HG02938 (cell line): ENCODE data around the gene U2AF1L4.

Experiments used
- ATAC-seq: cut with Tn5 transposase; IDR thresholded peaks from one replicate; pipeline ENCODE4 v1.9.1; 2021; ENCODE audit warnings: mild to moderate bottlenecking, moderate library complexity; ENCODE audit not compliant: unreplicated experiment

The U2AF1L4 gene

GRCh38 chr19:35745328-35746086, at the start of gene U2AF1L4, which contains the start of gene PSENEN:
U2AF1L4 (minus strand) TSS chr19:35745418; CDS start chr19:35745391, 27 bp downstream.
PSENEN (plus strand) TSS chr19:35745651; CDS start chr19:35745931, 280 bp downstream.
- peak; percentile 33 for ATAC-seq

- no peak for ATAC-seq
Measured at GRCh38 chr19:35793381-35794165, 48.4 kb upstream of the U2AF1L4 start.

- no peak for ATAC-seq
Measured at GRCh38 chr19:35792888-35793287, 47.7 kb upstream of the U2AF1L4 start.

GRCh38 chr19:35792312-35792711, 47.1 kb upstream of the U2AF1L4 start:
- no peak for ATAC-seq

DNA sequence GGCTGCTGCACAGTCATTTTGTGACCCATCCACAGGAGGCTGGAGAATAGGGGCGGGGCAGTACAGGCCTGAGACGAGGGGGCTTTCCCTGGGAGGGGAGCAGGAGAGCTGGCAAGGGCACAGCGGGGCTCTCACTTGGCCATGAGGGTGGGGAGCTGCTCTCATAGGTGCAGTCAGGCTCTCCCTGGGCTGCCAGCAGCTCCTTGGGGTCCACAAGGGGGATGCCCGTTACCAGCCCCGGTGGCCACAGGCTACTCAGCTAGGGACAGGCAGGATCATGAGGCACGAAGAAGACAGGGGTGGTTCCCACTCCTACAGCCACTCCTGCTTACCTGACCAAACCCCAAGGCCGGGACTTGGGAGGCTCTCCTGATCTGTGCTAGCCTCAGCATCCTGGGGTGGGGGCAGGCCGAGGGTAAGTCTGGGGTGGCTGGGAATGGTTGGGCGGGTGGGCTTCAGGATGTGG, 46.6 kb upstream of the U2AF1L4 start:
- no peak for ATAC-seq

DNA sequence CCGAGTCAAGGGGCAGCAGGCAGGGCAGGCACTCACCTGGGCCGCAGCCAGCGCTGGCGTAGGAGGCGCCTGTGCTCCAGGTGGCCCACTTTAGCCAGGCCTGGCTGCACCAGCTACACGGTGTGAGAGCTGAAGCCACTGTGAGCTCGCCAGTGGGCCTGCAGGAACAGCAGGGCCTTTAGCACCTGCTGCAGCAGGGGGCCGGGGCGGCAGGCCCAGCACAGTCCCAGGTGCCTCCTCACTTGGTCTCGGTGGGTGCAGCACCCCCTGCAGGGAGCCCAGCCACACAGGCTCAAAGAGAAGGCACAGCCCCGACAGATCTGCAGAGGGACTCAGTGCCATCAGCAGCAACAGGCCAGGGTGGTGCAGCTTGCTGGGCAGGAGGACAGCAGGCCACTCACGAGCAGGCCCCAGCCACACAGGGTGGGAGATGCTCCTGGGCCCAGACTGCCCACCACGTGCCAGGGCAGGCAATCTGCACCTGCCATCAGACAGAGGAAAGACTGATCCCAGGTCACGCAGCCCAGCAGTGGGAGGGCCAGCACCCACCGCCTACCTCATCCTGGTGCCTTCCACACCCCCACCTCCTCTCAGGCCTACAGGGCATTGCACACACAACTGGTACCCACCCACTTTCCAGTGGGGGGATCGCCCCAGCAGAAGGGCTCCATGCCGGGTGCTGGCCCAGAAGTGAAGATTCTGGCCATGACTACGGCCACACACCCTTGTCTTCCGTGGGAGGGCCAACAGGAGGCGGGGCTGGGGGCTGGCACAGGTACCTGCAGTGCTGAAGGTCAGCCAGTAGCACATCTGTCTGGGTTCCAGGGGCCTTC, 46.0 kb upstream of the U2AF1L4 start:
- no peak for ATAC-seq

GRCh38 chr19:35789978-35790944, 45.0 kb upstream of the U2AF1L4 start:
- ATAC-seq = no peak

DNA sequence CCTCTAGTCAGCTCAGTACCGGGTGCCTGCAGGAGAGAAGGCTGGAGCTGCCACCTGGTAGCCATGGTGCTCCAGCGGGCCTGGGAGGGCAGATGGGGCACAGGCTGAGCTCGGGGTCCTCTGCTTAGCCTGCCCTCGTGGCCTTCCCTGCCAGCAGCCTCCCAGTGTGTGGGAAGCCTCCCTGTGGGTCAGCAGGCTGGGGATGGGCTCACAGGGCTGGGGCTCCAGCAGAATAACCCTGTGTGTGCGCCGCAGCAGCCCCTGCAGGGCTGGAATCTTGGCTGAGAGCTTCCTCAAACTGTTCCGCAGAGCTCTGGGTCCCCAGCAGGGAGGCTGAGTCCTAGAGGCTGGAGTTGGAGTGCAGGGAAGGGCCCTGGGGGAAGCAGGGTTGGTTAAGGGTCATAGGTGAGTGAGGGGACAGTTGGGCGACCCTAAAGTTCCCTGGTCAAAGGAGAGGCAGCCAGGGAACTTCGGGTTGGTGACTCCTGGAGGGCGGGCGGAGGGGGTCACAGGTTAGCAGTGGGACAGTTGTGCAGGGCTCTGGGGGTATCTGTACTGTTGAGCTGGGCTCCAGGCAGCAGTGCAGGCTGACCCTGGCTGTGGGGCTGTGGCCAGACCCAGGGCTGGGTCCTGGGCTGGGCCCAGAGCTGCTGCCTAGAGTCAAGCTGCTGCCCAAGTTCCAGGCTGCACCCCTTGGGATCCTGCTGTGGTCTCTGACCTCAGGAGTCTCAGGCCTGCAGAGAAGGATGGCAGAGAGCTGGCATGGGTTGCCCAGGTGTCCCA, 44.2 kb upstream of the U2AF1L4 start:
- ATAC-seq = no peak

DNA sequence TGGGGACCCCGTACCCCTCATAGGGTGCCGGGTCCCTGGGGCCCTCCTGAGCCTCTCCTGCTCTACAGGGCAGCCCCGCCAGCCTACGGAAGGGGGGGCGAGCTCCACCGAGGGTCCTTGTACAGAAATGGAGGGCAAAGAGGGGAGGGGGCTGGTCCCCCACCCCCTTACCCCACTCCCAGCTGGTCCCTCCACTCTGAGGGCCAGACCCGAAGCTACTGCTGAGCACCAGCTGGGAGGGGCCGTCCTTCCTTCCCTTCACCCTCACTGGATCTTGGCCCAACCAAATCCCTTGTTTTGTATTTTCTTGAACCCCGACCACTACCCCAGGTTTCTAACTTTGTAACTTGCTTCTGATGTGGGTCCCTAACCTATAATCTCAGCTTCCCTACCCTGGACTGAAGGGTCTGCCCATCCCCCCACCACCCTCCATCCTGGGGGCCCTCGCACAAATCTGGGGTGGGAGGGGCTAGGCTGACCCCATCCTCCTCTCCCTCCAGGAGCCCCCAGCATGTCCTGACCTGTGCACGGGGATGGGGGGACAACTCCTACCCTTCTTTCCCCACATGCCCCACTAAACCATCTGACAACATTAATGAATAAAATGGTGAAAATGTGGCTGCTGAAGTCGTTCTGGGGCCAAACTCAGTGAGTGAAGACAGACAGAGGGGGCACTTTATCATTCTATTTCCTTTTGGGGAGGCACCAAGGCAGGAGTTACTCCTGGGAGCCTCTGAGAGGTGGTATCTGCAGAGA, 43.2 kb upstream of the U2AF1L4 start:
- no peak for ATAC-seq

DNA sequence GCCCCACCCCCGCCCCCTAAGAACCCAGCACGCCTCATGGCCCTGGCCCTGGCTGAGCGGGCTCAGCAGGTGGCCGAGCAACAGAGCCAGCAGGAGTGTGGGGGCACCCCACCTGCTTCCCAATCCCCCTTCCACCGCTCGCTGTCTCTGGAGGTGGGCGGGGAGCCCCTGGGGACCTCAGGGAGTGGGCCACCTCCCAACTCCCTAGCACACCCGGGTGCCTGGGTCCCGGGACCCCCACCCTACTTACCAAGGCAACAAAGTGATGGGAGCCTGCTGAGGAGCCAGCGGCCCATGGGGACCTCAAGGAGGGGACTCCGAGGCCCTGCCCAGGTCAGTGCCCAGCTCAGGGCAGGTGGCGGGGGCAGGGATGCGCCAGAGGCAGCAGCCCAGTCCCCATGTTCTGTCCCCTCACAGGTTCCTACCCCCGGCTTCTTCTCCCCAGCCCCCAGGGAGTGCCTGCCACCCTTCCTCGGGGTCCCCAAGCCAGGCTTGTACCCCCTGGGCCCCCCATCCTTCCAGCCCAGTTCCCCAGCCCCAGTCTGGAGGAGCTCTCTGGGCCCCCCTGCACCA, 42.1 kb upstream of the U2AF1L4 start:
- no peak for ATAC-seq

DNA sequence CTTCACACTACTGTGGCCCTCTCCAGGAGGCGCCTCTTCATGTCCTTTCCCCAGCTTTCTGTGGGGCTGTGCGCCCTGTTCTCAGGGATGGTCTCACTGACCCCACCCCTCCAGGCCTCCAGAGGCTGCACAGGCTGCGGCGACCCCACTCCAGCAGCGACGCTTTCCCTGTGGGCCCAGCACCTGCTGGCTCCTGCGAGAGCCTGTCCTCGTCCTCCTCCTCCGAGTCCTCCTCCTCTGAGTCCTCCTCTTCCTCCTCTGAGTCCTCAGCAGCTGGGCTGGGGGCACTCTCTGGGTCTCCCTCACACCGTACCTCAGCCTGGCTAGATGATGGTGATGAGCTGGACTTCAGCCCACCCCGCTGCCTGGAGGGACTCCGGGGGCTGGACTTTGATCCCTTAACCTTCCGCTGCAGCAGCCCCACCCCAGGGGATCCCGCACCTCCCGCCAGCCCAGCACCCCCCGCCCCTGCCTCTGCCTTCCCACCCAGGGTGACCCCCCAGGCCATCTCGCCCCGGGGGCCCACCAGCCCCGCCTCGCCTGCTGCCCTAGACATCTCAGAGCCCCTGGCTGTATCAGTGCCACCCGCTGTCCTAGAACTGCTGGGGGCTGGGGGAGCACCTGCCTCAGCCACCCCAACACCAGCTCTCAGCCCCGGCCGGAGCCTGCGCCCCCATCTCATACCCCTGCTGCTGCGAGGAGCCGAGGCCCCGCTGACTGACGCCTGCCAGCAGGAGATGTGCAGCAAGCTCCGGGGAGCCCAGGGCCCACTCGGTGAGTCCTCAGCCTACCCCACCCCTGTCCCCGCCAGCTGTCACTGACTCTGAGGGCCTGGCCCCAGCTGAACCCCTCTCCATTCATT, 41.3 kb upstream of the U2AF1L4 start:
- ATAC-seq = no peak

DNA sequence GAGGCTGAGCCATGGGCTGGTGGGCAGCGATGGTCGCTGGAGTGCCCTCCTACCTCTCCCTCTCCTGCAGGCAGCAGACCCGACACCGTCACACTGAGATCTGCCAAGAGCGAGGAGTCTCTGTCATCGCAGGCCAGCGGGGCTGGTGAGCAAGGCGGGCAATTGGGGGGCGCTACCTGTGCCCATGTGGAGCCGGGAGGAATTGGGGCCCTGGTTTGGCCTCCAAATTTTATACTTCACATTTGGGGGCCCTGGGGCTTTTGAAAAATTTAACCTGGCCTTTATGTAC, 40.1 kb upstream of the U2AF1L4 start:
- no peak for ATAC-seq

GRCh38 chr19:35784503-35785338, 39.5 kb upstream of the U2AF1L4 start:
- no peak for ATAC-seq

- ATAC-seq = no peak
Measured at GRCh38 chr19:35783469-35784434, 38.5 kb upstream of the U2AF1L4 start.

DNA sequence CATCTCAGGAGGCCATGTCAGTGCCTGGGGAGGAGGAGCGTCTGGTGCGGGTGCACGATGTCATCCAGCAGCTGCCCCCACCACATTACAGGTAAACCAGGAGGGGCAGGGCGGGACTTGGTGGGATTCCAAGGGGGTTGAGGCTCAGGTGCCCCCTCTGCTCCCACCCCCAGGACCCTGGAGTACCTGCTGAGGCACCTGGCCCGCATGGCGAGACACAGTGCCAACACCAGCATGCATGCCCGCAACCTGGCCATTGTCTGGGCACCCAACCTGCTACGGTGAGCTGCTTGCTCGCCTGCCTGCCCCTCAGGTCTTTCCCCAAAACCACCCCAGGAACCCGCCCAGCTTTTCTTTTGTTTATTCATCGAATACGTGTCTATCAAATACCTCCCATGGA, 37.4 kb upstream of the U2AF1L4 start:
- no peak for ATAC-seq
